Activated CD8-positive, alpha-beta memory T cell treated with anti-CD3 and anti-CD28 coated beads for 36 hours (primary cell): ENCODE data around the gene RNF151. TPM values are rescaled to one million over a fixed set of nuclear protein-coding genes. Genes with fewer than 3 reads are reported as not detected.

Source experiments
- CTCF ChIA-PET: fragments of 350-600 bp; sonication (Branson Sonifier 250); formaldehyde crosslinking; loops from one replicate; lab custom pipeline; 2021; ENCODE audit warnings: antibody characterized with exemption; lab: Charles Lee
- POLR2A ChIA-PET: fragments of 350-600 bp; sonication (Branson Sonifier 250); formaldehyde crosslinking; loops from one replicate; lab custom pipeline; 2021; ENCODE audit warnings: antibody characterized with exemption; lab: Charles Lee
- total RNA-seq, 2 experiments: library from RNA; stranded (reverse); gene quantifications; one replicate each; pipeline ENCODE4 v1.2.3, GENCODE V29; 2021

Gene RNF151
- total RNA-seq, 2 experiments from 2014 or later = not detected

- CTCF ChIA-PET = interaction anchor here (0.8 to 1.5 kb wide), 2 partner anchors 9 to 17 kb away, joined by 3 to 5 read pairs; no protein-coding TSS in a partner anchor
- POLR2A ChIA-PET = interaction anchor here (1.1 to 1.9 kb wide), 2 partner anchors 17 to 201 kb away, joined by 3 to 4 read pairs; partner anchors contain the start of gene RPS2
Observed at GRCh38 chr16:1982013-1982433, 15.4 kb downstream of the RNF151 start.

GRCh38 chr16:1982991-1983543 is 16.4 kb downstream of the RNF151 start:
- CTCF ChIA-PET = interaction anchor here (0.8 to 1.2 kb wide), 3 partner anchors 18 to 157 kb away, joined by 3 to 4 read pairs (median 3); no protein-coding TSS in a partner anchor

GRCh38 chr16:1983544-1984346 is 17.1 kb downstream of the RNF151 start, which contains the start of gene GFER:
GFER (plus strand) TSS chr16:1984193; CDS start chr16:1984219, 26 bp downstream.
- POLR2A ChIA-PET = interaction anchor here (1.0 to 2.2 kb wide), 3 partner anchors 12 to 24 kb away, joined by 4 to 9 read pairs (median 9); partner anchors contain the start of genes NDUFB10, RPS2 and TBL3
- CTCF ChIA-PET = interaction anchor here (0.7 to 1.6 kb wide), 8 partner anchors 10 to 157 kb away, joined by 3 to 8 read pairs (median 4); partner anchors contain the start of gene TBL3

More at GRCh38 chr16:1982991-1983543, 16.4 kb downstream of the RNF151 start:
- POLR2A ChIA-PET = interaction anchor here (0.7 to 2.2 kb wide), 4 partner anchors 8 to 18 kb away, joined by 3 to 9 read pairs (median 4); partner anchors contain the start of genes RPS2 and TBL3

- POLR2A ChIA-PET = interaction anchor here (0.6 to 2.2 kb wide), 4 partner anchors 13 to 767 kb away, joined by 3 to 9 read pairs (median 6); partner anchors contain the start of genes NDUFB10, RPS2 and TBL3
- CTCF ChIA-PET = interaction anchor here (0.7 to 1.6 kb wide), 7 partner anchors 9 to 156 kb away, joined by 3 to 8 read pairs (median 4); partner anchors contain the start of gene TBL3
Observed at GRCh38 chr16:1984347-1985225, 17.9 kb downstream of the RNF151 start.

GRCh38 chr16:1985466-1986150 is 19.0 kb downstream of the RNF151 start:
- CTCF ChIA-PET = interaction anchor here (1.2 to 1.6 kb wide), 3 partner anchors 8 to 155 kb away, joined by 4 to 8 read pairs (median 4); no protein-coding TSS in a partner anchor
- POLR2A ChIA-PET = interaction anchor here (2.0 to 2.2 kb wide), 2 partner anchors 14 to 20 kb away, joined by 9 read pairs; partner anchors contain the start of genes RPS2 and TBL3

- POLR2A ChIA-PET = no interaction called here
Observed at GRCh38 chr16:1987198-1987597, 20.5 kb downstream of the RNF151 start.

GRCh38 chr16:1989209-1990100 is 22.8 kb downstream of the RNF151 start, which contains the start of gene SYNGR3:
SYNGR3 (plus strand) TSS chr16:1989970; CDS start chr16:1990103, 133 bp downstream.
- CTCF ChIA-PET = interaction anchor here (1.0 to 1.7 kb wide), 2 partner anchors 14 to 18 kb away, joined by 3 to 8 read pairs; partner anchors contain the start of gene TBL3
- POLR2A ChIA-PET = interaction anchor here (1.2 kb wide), 1 partner anchor 25 kb away, joined by 4 read pairs; the partner anchor contains the start of gene RPS2

More at GRCh38 chr16:1987198-1987597, 20.5 kb downstream of the RNF151 start:
- CTCF ChIA-PET = interaction anchor here (1.7 kb wide), 1 partner anchor 17 kb away, joined by 6 read pairs; no protein-coding TSS in a partner anchor

- ChIA-PET POLR2A (interaction anchor here (1.2 to 2.2 kb wide), 2 partner anchors 25 to 165 kb away, joined by 4 to 7 read pairs; partner anchors contain the start of genes RPS2 and TRAF7), CTCF (interaction anchor here (1.6 to 1.7 kb wide), 2 partner anchors 8 to 13 kb away, joined by 5 to 8 read pairs; partner anchors contain the start of gene NOXO1)
Observed at GRCh38 chr16:1990101-1990350, 23.4 kb downstream of the RNF151 start.

- POLR2A ChIA-PET = interaction anchor here (1.1 to 2.4 kb wide), 5 partner anchors 8 to 164 kb away, joined by 3 to 11 read pairs (median 6); partner anchors contain the start of genes RPS2 and TRAF7
- CTCF ChIA-PET = interaction anchor here (1.4 to 1.7 kb wide), 3 partner anchors 9 to 150 kb away, joined by 3 to 8 read pairs (median 5); partner anchors contain the start of gene NOXO1
Observed at GRCh38 chr16:1990351-1991134, 23.9 kb downstream of the RNF151 start.

GRCh38 chr16:1991135-1991551 is 24.5 kb downstream of the RNF151 start:
- POLR2A ChIA-PET = interaction anchor here (1.1 to 2.4 kb wide), 4 partner anchors 9 to 164 kb away, joined by 3 to 11 read pairs (median 6); partner anchors contain the start of genes RPS2 and TRAF7
- CTCF ChIA-PET = interaction anchor here (1.4 to 5.5 kb wide), 4 partner anchors 9 to 149 kb away, joined by 3 to 41 read pairs (median 6); partner anchors contain the start of gene NOXO1

- ChIA-PET CTCF (interaction anchor here (1.4 to 5.5 kb wide), 3 partner anchors 10 to 149 kb away, joined by 3 to 41 read pairs (median 5); partner anchors contain the start of gene NOXO1), POLR2A (interaction anchor here (1.1 to 2.4 kb wide), 4 partner anchors 9 to 163 kb away, joined by 3 to 11 read pairs (median 6); partner anchors contain the start of genes RPS2 and TRAF7)
Observed at GRCh38 chr16:1991588-1991947, 24.9 kb downstream of the RNF151 start.

- ChIA-PET CTCF (interaction anchor here (5.5 kb wide), 1 partner anchor 12 kb away, joined by 41 read pairs; no protein-coding TSS in a partner anchor), POLR2A (interaction anchor here (2.2 to 2.4 kb wide), 3 partner anchors 21 to 163 kb away, joined by 6 to 11 read pairs (median 7); partner anchors contain the start of genes RPS2 and TRAF7)
Observed at GRCh38 chr16:1991948-1992703, 25.5 kb downstream of the RNF151 start.

- POLR2A ChIA-PET = interaction anchor here (1.1 to 2.4 kb wide), 3 partner anchors 12 to 28 kb away, joined by 3 to 11 read pairs (median 6); partner anchors contain the start of genes NOXO1 and RPS2
- CTCF ChIA-PET = interaction anchor here (5.5 kb wide), 1 partner anchor 11 kb away, joined by 41 read pairs; no protein-coding TSS in a partner anchor
Observed at GRCh38 chr16:1992704-1993317, 26.2 kb downstream of the RNF151 start.
